ENCODE data around the gene PDE6G.

GRCh38 chr17:81684442-81684911 is 28.1 kb upstream of the PDE6G start:
- TF ChIP-seq POLR2A (IDR thresholded peaks at IDR 0.05) (no peak), POLR2AphosphoS5 (IDR thresholded peaks at IDR 0.05) (no peak), CTCF (IDR thresholded peaks at IDR 0.05) (no peak)

All from breast epithelium (tissue), 3 donors.